ENCODE data around the gene SVIP. TPM values are rescaled to one million over a fixed set of nuclear protein-coding genes. Genes with fewer than 3 reads are reported as not detected.

Gene SVIP
- total and polyA plus RNA-seq, 2 donors, result 6.5 to 15.1 TPM

DNA sequence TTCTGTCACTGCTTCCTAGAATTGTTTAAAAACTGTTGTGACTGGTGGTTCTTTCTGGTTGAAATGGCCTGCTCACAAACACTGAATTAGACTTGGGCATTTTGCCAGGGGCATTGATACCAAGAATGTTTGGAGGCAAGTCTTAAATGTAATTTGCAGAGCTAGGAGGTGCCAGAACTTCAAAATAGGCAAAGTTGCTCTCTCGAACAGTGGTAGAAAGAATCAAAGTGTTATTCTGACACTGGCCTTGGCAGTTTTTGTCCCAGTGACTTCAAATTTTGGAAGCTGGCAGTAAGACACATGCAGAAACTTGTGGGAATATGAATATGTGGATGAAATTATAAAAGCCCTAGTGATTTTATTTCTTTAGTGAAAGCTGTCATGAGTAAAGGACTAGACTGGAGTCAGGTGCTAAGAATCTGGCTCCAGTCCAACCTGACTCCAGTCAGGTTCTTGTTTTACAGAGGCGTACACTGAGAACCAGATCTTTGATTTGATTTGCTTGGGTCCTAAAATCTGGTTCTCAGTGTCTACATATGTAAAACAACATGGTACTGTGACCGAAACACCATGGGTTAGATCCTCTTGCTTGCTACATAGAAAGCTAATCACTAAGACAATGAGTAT is 20.9 kb downstream of the SVIP start:
- Histone ChIP-seq H3K4me1 (ENCODE audit: insufficient read depth) (no peaks in the 10 kb centered on the region), H3K36me3 (ENCODE audit: insufficient read depth) (peaks cover 2% of the 10 kb centered on the region), H3K4me3 (ENCODE audit: low read depth, low read length) (no peak overlapping the region), H3K27ac (ENCODE audit: low read depth) (no peak overlapping the region)
- no peak for DNase-seq (ENCODE audit: extremely low spot score)
- 87% methylated on average over 3 of the region's 3 CpGs for WGBS

DNA sequence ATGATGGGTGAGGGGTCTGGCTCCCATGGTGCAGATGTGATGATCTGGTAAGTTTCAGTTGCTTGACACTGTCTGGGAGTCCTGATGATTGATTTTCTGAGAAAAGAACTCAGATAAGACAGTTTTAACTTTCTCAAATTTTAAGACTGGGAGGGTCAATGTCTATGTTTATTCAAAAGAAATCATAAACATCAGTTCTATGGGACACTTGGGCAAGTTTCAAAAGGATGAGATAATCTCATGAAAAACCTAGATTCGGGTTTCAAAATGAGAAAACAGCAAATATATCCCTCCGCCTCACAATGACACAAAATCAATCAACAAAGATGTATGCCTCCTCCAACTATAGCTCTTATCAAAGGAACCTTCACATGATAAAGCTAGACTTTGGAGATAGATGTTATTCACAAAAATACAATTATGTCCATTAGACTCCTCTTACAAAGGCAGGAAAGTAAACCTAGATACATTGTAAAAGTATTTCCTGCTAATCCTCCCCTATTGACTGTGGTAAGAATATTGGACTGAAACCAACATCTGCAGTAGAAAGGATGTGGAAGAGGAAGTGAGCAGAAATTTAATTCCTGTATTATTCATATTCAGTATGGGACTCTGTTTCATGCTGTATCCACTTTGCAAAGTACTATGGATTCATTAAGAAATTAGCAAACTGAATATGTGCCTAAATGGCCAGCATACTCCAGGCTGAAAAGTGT is 21.6 kb downstream of the SVIP start:
- Histone ChIP-seq H3K27ac (ENCODE audit: low read depth) (no peak overlapping the region), H3K36me3 (ENCODE audit: insufficient read depth) (peaks cover 2% of the 10 kb centered on the region), H3K4me3 (ENCODE audit: low read depth, low read length) (no peak overlapping the region), H3K4me1 (ENCODE audit: insufficient read depth) (no peaks in the 10 kb centered on the region)
- DNase-seq (ENCODE audit: extremely low spot score), result no peak
- WGBS, result 68% methylated on average over 2 of the region's 2 CpGs

DNA sequence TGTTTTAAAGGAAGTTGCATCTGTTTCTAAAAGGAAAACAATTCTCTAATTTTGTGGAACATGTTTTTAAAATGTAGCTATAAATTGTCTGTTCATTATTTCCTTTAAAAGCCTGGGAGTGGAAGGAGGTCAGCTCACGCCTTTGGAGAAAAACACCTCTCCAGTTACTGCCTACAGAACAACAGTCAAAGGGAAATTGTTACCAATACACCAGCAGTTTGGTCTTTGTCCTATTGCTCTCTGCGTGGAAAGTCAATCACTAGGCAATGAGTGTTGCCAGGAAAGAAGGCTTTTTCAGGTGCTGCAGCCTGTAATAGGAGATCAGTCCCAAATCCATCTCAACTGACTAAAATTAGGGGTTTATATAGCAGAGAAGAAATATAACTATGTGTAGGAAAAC is 22.2 kb downstream of the SVIP start:
- Histone ChIP-seq H3K27ac (ENCODE audit: low read depth) (no peak overlapping the region), H3K4me3 (ENCODE audit: low read depth, low read length) (no peak overlapping the region), H3K4me1 (ENCODE audit: insufficient read depth) (no peaks in the 10 kb centered on the region), H3K36me3 (ENCODE audit: insufficient read depth) (peaks cover 2% of the 10 kb centered on the region)
- WGBS, result 80% methylated on average over 2 of the region's 2 CpGs
- DNase-seq (ENCODE audit: extremely low spot score), result no peak

DNA sequence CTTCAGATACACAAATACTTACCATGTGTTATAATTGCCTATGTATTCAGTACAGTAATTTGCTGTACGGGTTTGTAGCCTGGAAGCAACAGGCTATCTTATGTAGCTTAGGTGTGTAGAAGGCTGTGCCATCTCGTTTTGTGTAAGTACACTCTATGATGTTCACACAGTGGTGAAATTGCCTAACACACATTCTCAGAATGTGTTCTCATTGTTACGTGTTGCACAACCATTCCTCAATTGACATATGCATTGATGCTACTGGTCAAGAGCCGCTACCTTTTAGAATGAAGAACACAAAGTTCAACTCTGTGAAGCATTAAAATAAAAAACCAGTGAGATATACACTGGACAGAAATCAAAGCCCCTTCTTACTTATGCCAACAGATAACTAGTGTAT is 26.7 kb downstream of the SVIP start:
- Histone ChIP-seq H3K4me3 (ENCODE audit: low read depth, low read length) (no peak overlapping the region), H3K36me3 (ENCODE audit: insufficient read depth) (no peaks in the 10 kb centered on the region), H3K4me1 (ENCODE audit: insufficient read depth) (no peaks in the 10 kb centered on the region), H3K27ac (ENCODE audit: low read depth) (no peak overlapping the region)
- WGBS, result 89% methylated on average over 4 of the region's 4 CpGs
- DNase-seq (ENCODE audit: extremely low spot score), result no peak

DNA sequence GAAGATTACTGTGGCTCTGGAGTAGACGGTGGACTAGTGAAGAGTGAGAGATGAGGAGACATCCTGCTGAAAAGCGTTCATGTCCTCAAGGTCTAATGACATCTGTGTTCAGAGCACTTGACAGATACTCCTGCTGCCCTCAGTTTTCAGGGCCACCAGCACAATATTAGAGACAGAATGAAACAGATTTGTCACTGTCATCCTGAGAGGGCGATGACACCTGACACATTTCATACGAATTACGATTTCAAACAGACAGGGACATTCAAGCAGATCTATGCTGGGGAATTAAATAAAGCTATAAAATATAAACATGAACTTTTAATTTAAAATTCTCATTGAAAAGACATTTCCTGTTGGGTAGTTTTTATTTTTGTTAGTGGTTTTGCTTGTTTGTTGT is 29.1 kb downstream of the SVIP start:
- Histone ChIP-seq H3K36me3 (ENCODE audit: insufficient read depth) (no peaks in the 10 kb centered on the region), H3K4me1 (ENCODE audit: insufficient read depth) (no peaks in the 10 kb centered on the region), H3K4me3 (ENCODE audit: low read depth, low read length) (no peak overlapping the region), H3K27ac (ENCODE audit: low read depth) (no peak overlapping the region)
- WGBS, result 89% methylated on average over 5 of the region's 5 CpGs
- no peak for DNase-seq (ENCODE audit: extremely low spot score)

DNA sequence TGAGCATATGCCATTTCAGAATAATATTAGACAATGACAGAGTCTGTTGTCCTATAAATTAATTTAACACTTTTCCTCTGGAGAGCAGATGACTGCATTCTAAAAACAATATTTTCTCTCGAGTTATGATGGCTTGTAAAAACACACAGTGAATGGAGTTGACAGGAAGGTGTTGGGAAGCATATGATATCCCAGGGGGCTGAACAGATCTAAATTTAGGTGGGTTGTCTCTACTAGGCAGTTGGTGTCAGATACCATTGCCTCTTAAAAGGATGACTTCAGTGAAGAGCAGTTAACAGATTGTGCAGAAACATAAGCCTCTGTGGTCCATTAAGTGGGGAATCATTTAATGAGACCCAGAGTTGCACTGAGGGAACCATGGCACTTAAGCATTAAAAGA is 30.7 kb downstream of the SVIP start:
- H3K36me3 ChIP-seq (ENCODE audit: insufficient read depth), result no peaks in the 10 kb centered on the region
- H3K4me1 ChIP-seq (ENCODE audit: insufficient read depth), result no peaks in the 10 kb centered on the region
- no peak for DNase-seq (ENCODE audit: extremely low spot score)
- 49% methylated on average over 1 of the region's 1 CpG for WGBS
- no peak overlapping the region for H3K27ac ChIP-seq (ENCODE audit: low read depth)
- no peak overlapping the region for H3K4me3 ChIP-seq (ENCODE audit: low read depth, low read length)

DNA sequence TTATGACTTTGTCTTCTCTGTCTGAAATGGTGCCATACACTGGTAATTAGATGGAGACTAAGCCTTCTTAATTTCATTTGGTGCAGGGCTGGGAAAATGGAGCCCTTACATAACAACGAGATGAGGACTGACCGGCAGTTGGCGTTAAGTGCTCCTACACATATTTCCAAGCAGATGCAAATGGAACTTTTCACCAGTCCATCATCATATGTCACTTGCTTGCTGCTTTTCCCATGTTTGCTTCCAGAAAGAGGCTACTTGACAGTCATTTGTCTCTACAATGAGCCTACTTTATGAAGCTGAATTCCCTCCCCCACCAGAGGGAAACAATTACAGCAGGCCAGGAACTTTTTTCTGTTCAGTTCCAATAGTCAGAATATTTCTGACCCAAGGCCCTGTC is 32.6 kb downstream of the SVIP start:
- H3K4me1 ChIP-seq (ENCODE audit: insufficient read depth), result no peaks in the 10 kb centered on the region
- H3K36me3 ChIP-seq (ENCODE audit: insufficient read depth), result no peaks in the 10 kb centered on the region
- WGBS, result 92% methylated on average over 3 of the region's 3 CpGs
- no peak overlapping the region for H3K4me3 ChIP-seq (ENCODE audit: low read depth, low read length)
- DNase-seq (ENCODE audit: extremely low spot score), result no peak
- H3K27ac ChIP-seq (ENCODE audit: low read depth), result no peak overlapping the region

DNA sequence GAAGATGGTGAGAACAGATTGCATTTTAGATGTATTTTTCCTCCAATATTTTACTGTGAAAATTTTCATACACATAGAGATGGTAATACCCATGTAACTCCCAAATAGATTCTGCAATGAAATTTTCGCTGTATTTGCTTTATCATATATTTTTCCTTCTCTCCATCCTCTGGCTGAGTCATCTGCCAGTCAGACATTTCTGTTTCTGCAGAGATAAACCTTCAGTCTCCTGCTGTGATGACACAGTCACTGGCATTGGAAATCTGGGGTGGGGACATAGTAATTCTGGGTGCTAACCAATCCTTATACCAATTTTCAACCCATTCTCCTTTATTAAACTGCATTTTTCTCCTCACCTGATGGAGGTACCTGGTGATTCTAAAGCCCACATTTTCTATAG is 33.7 kb downstream of the SVIP start:
- Histone ChIP-seq H3K36me3 (ENCODE audit: insufficient read depth) (no peaks in the 10 kb centered on the region), H3K27ac (ENCODE audit: low read depth) (no peak overlapping the region), H3K4me1 (ENCODE audit: insufficient read depth) (no peaks in the 10 kb centered on the region), H3K4me3 (ENCODE audit: low read depth, low read length) (no peak overlapping the region)
- no peak for DNase-seq (ENCODE audit: extremely low spot score)
- WGBS, result 91% methylated on average over 1 of the region's 1 CpG

DNA sequence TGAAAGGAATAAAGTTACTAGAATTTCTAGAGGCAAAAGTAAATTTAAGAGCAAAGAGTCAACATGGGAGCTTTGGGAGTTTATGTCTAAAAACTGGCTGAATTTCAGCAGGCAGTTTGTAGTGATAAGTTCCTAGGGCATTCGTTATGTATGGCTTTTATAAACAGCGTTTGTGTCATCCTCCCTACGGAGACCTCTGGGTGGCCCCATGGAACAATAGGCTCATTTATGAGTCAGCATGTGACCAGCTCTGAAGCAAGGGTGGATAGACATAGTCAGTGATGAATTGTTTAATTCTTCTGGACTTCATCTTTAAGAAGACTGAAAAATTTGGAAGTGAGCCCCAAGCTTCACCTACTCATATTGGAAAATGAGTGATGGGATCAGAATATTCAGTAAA is 37.1 kb downstream of the SVIP start:
- no peak for DNase-seq (ENCODE audit: extremely low spot score)
- no peaks in the 10 kb centered on the region for H3K36me3 ChIP-seq (ENCODE audit: insufficient read depth)
- H3K27ac ChIP-seq (ENCODE audit: low read depth), result no peak overlapping the region
- WGBS, result 15% methylated on average over 3 of the region's 3 CpGs
- H3K4me3 ChIP-seq (ENCODE audit: low read depth, low read length), result no peak overlapping the region
- no peaks in the 10 kb centered on the region for H3K4me1 ChIP-seq (ENCODE audit: insufficient read depth)

DNA sequence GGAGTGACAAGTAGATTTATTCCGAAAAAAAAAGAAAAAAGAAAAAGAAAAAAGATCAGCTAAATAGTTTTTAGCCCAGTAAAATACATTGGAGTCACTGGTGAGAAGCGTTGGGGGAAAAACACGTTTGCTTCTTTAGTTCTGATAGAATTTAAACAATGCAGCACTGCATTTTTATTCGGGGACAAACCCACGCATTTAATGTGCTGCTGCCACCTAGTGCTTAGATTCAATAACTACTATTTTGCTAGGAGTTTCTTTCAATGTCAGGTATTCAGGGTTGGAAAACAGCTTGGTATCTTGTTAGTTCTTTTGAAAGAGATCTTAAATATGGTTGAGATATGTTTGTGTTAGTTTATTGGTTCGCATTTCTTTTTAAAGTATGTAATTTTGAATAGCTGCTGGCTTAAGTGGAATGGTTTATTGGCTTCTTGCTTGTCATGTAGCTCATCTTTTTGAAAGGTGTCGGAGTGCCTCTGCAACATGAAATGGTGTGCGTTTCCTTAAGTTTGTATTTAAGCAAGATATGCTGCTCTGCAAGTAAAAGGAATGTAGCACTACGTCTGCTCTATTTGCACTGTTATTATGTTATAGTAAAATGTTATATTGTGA is 41.9 kb downstream of the SVIP start:
- Histone ChIP-seq H3K4me1 (ENCODE audit: insufficient read depth) (no peaks in the 10 kb centered on the region), H3K4me3 (ENCODE audit: low read depth, low read length) (no peak overlapping the region), H3K27ac (ENCODE audit: low read depth) (no peak overlapping the region), H3K36me3 (ENCODE audit: insufficient read depth) (no peaks in the 10 kb centered on the region)
- 28% methylated on average over 9 of the region's 9 CpGs for WGBS
- DNase-seq (ENCODE audit: extremely low spot score), result no peak

DNA sequence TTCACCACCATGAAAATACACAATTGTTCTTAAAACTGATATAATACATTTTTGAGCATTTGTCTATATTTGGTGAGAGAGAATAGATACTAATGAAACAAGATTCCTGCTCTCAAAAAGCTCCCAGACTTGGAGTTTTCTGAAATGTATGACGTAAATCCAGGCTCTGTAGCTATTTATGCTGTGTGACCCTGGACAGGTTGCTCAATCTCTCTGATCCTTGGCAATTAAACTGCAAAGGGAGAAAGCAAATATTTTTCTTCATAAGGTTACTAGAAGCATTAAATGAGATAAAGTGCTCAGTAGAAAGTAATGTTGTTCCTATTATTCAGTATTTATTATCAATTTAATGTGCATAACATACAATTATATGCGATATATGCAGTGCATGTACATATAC is 42.5 kb downstream of the SVIP start:
- Histone ChIP-seq H3K36me3 (ENCODE audit: insufficient read depth) (peaks cover 1% of the 10 kb centered on the region), H3K4me1 (ENCODE audit: insufficient read depth) (no peaks in the 10 kb centered on the region), H3K27ac (ENCODE audit: low read depth) (no peak overlapping the region), H3K4me3 (ENCODE audit: low read depth, low read length) (no peak overlapping the region)
- 68% methylated on average over 2 of the region's 2 CpGs for WGBS
- no peak for DNase-seq (ENCODE audit: extremely low spot score)

DNA sequence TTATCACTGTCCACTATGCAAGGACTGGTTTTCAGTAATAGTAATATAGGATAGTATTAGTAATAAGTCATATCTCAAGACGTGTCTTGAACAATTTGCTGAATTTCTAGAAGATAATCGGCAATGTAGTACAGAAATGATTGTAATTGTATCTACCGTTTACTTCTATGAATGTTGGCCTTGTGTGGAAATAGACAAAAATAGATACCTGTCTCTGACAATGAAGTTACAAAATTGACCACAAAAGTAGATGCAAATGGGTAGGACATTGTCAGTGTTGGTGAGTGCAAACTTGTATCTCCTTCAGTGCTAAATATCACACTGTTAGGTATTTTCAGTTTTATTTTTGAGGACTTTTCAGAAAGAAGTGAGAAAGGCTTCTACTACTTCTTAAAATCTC is 43.1 kb downstream of the SVIP start:
- Histone ChIP-seq H3K4me1 (ENCODE audit: insufficient read depth) (no peaks in the 10 kb centered on the region), H3K27ac (ENCODE audit: low read depth) (no peak overlapping the region), H3K36me3 (ENCODE audit: insufficient read depth) (peaks cover 1% of the 10 kb centered on the region), H3K4me3 (ENCODE audit: low read depth, low read length) (no peak overlapping the region)
- 89% methylated on average over 3 of the region's 3 CpGs for WGBS
- no peak for DNase-seq (ENCODE audit: extremely low spot score)

DNA sequence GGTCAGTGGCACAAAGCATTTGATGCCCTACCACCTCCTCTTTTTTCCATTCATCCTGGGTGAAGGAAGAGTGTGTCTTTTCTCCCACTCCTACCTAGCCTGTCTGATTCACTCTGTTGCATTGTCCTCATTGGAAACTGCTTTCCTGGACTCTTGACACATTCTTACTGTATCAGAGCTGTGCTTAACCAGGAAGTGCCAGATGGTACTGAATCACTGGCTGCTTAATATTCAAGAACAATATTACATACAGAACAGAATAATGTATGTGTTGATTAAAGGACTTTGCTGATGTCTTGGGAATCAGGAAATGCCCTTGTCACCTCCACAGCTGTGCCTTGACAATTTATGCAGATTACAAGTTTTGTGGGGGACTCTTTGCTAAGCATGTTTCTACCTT is 44.4 kb downstream of the SVIP start:
- peaks cover 1% of the 10 kb centered on the region for H3K36me3 ChIP-seq (ENCODE audit: insufficient read depth)
- DNase-seq (ENCODE audit: extremely low spot score), result no peak

DNA sequence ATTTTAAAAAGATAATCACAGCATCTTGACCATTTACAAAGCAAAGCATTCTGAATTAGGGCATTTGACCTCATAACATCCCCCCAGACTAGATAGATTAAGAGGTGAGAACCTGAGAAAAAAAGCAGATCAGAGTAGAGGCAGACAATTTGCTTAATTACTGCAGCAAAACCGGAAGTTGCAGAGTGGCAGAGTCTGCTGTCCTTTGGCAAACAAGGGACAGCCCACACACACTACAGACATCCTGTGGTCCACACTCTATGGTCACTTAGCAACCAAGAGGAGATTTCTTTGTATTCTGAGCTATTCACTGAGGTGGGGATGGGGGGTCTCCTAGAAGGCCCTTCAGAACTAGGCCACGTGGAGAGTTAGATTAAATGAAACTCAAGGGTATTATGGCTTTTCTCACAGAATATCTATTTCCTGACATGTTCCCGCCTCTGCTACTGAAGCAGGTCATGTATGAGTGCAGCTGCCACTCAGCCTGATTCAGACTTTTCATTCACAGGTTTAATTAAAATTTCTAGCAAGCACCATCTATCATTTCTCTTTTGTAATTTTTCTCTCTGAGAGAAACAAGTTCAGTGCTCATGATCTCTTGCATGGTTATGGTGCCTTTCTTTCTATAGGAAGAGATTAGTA is 48.5 kb downstream of the SVIP start:
- 54% methylated on average over 3 of the region's 3 CpGs for WGBS
- DNase-seq (ENCODE audit: extremely low spot score), result no peak
- H3K4me3 ChIP-seq (ENCODE audit: low read depth, low read length), result no peak overlapping the region
- H3K4me1 ChIP-seq (ENCODE audit: insufficient read depth), result no peaks in the 10 kb centered on the region
- H3K27ac ChIP-seq (ENCODE audit: low read depth), result no peak overlapping the region
- peaks cover 1% of the 10 kb centered on the region for H3K36me3 ChIP-seq (ENCODE audit: insufficient read depth)

More for the DNA sequence above, 44.4 kb downstream of the SVIP start:
- no peaks in the 10 kb centered on the region for H3K4me1 ChIP-seq (ENCODE audit: insufficient read depth)
- no peak overlapping the region for H3K4me3 ChIP-seq (ENCODE audit: low read depth, low read length)
- no peak overlapping the region for H3K27ac ChIP-seq (ENCODE audit: low read depth)

Measured in urinary bladder (tissue), 4 donors.